ENCODE results near the gene COPZ1. TPM values are rescaled to one million over a fixed set of nuclear protein-coding genes. Genes with fewer than 3 reads are reported as not detected.

The COPZ1 gene
- total RNA-seq, 1 donor from 2014 or later, result 130 TPM

DNA sequence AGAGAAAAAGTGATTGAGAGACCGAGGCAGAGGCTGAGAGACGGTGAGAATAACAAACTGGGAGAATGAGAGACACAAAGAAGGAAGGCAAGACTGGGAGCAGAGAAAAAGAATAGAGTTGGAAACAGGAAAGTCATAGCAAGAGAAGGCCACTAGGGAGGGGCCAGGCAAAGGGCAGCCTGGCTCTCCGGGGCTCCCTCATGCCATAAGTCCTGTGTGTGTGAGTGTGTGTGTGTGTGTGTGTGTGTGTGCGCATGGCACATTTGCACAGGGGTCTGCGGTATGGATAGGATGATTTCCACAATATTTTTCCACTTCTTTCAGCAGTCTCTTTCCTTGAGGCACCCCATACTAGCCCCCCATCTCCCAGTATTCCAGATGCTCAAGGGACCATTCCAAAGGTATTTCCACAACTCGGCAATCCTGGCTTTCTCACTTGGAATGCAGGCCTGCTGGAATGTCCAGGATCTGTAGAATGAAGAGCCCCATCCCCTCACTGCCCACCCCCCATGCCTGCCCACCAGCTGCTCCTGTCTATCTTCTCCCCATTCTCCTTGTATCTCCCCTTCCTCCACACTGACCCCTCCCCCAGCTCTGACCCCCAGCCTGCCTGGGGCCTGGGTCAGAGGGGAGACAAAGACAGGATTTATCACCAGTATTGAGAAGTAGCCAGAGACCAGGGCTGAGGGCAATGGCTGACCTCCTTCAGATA lies 30.3 kb downstream of the COPZ1 start:
- Mint-ChIP-seq H3K27ac (ENCODE audit: unreplicated experiment) (no peak overlapping the region), H3K4me3 (ENCODE audit: unreplicated experiment) (no peak overlapping the region)

GRCh38 chr12:54356228-54356627 lies 31.3 kb downstream of the COPZ1 start:
- Mint-ChIP-seq H3K4me3 (ENCODE audit: unreplicated experiment) (peak overlapping the region; percentile 80), H3K36me3 (ENCODE audit: low read depth, unreplicated experiment) (no peaks in the 10 kb centered on the region), H3K9me3 (ENCODE audit: unreplicated experiment) (no peaks in the 10 kb centered on the region), H3K4me1 (ENCODE audit: unreplicated experiment) (peaks cover 51% of the 10 kb centered on the region), H3K27me3 (ENCODE audit: unreplicated experiment) (peaks cover 8% of the 10 kb centered on the region), H3K27ac (ENCODE audit: unreplicated experiment) (peak overlapping the region; percentile 75)
- DNase-seq (ENCODE audit: low spot score), result no peak
- TF ChIP-seq, protein P1, sequence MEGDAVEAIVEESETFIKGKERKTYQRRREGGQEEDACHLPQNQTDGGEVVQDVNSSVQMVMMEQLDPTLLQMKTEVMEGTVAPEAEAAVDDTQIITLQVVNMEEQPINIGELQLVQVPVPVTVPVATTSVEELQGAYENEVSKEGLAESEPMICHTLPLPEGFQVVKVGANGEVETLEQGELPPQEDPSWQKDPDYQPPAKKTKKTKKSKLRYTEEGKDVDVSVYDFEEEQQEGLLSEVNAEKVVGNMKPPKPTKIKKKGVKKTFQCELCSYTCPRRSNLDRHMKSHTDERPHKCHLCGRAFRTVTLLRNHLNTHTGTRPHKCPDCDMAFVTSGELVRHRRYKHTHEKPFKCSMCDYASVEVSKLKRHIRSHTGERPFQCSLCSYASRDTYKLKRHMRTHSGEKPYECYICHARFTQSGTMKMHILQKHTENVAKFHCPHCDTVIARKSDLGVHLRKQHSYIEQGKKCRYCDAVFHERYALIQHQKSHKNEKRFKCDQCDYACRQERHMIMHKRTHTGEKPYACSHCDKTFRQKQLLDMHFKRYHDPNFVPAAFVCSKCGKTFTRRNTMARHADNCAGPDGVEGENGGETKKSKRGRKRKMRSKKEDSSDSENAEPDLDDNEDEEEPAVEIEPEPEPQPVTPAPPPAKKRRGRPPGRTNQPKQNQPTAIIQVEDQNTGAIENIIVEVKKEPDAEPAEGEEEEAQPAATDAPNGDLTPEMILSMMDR (IDR thresholded peaks at IDR 0.05; ENCODE audit: unreplicated experiment), result no peak

More for the DNA sequence above, 30.3 kb downstream of the COPZ1 start:
- TF ChIP-seq, protein P1 (IDR thresholded peaks at IDR 0.05; ENCODE audit: unreplicated experiment), result no peak
- Mint-ChIP-seq H3K27me3 (ENCODE audit: unreplicated experiment) (peaks cover 10% of the 10 kb centered on the region), H3K4me1 (ENCODE audit: unreplicated experiment) (peaks cover 43% of the 10 kb centered on the region), H3K36me3 (ENCODE audit: low read depth, unreplicated experiment) (peaks cover 2% of the 10 kb centered on the region), H3K9me3 (ENCODE audit: unreplicated experiment) (no peaks in the 10 kb centered on the region)
- no peak for DNase-seq (ENCODE audit: low spot score)

GRCh38 chr12:54356951-54357356 lies 32.0 kb downstream of the COPZ1 start:
- H3K4me1 Mint-ChIP-seq (ENCODE audit: unreplicated experiment), result peaks cover 46% of the 10 kb centered on the region
- no peak for DNase-seq (ENCODE audit: low spot score)
- no peaks in the 10 kb centered on the region for H3K36me3 Mint-ChIP-seq (ENCODE audit: low read depth, unreplicated experiment)
- TF ChIP-seq, protein P1 (IDR thresholded peaks at IDR 0.05; ENCODE audit: unreplicated experiment), result no peak
- H3K27me3 Mint-ChIP-seq (ENCODE audit: unreplicated experiment), result peaks cover 10% of the 10 kb centered on the region
- H3K27ac Mint-ChIP-seq (ENCODE audit: unreplicated experiment), result no peak overlapping the region
- H3K9me3 Mint-ChIP-seq (ENCODE audit: unreplicated experiment), result no peaks in the 10 kb centered on the region
- H3K4me3 Mint-ChIP-seq (ENCODE audit: unreplicated experiment), result no peak overlapping the region

DNA sequence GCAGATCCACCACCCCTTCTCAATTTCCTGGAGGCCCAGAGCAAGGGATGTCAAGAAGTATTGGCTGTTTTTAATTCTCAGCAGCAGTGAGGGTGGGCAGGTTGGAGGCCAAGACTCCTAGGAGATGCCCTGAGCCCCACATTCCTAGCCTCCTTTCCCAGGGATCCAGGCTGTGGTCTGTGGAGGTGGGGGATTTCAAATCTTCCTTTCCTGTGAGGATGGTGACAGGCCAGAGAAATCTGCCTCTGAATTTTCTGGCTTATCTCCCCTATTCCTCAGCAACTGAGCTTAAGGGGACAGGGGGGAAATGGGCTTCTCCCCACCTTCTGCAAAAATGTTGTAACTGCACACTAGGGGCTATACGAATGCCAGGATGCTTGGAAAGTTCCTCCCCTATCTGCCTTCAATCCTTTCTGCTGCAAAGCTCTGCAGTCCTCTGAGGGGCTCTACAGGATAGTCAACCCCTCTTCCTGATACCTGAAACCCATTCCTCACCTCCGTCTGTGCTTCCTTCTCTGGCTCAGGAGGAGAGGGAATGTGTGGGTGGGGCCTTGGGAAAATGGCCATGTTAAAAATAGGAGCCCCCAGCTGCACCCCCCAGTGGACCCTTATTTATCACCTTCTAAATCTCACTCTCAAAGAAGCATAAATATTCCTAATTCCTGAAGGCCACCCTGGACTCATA lies 32.7 kb downstream of the COPZ1 start:
- TF ChIP-seq, protein P1 (IDR thresholded peaks at IDR 0.05; ENCODE audit: unreplicated experiment), result no peak
- Mint-ChIP-seq H3K4me1 (ENCODE audit: unreplicated experiment) (peaks cover 39% of the 10 kb centered on the region), H3K27ac (ENCODE audit: unreplicated experiment) (no peak overlapping the region), H3K36me3 (ENCODE audit: low read depth, unreplicated experiment) (no peaks in the 10 kb centered on the region), H3K4me3 (ENCODE audit: unreplicated experiment) (no peak overlapping the region), H3K27me3 (ENCODE audit: unreplicated experiment) (peaks cover 10% of the 10 kb centered on the region), H3K9me3 (ENCODE audit: unreplicated experiment) (no peaks in the 10 kb centered on the region)
- no peak for DNase-seq (ENCODE audit: low spot score)
